Astrocyte of the cerebellum (primary cell): ENCODE measurements around the gene SHROOM3.

Experiments used
- DNase-seq: peaks from one replicate; pipeline ENCODE4 v3.0.0-alpha.2; 2011; ENCODE audit warnings: low read depth
- H3K4me3 ChIP-seq: 2 replicates; pipeline ENCODE4 v1.5.1; 2011; ENCODE audit warnings: mild to moderate bottlenecking, low read depth, low read length, moderate library complexity
- CTCF ChIP-seq: IDR thresholded peaks from 2 replicates; pipeline ENCODE4 v1.5.1; 2012; ENCODE audit warnings: low read length, low read depth, moderate library complexity, mild to moderate bottlenecking; ENCODE audit errors: missing control alignments
- in situ Hi-C: cut with HindIII; loops from 2 replicates; pipeline ENCODE4 v1.10.0; 2017; ENCODE audit warnings: low sequenced_read_pairs

SHROOM3 gene

GRCh38 chr4:76457885-76458284, 22.9 kb downstream of the SHROOM3 start:
- TF ChIP-seq CTCF: no peak
- in situ Hi-C loops: no loop called here
- no peak for DNase-seq
- H3K4me3 ChIP-seq: no peak overlapping the region

GRCh38 chr4:76458297-76458696, 23.3 kb downstream of the SHROOM3 start:
- no peak for TF ChIP-seq CTCF
- in situ Hi-C loops: no loop called here
- no peak overlapping the region for H3K4me3 ChIP-seq
- no peak for DNase-seq

- H3K4me3 ChIP-seq: no peak overlapping the region
- peak; percentile 44 for DNase-seq
- in situ Hi-C loops: no loop called here
- no peak for TF ChIP-seq CTCF
These were observed 23.8 kb downstream of the SHROOM3 start for GRCh38 chr4:76458825-76459224.

- peak; percentile 95 for DNase-seq
- in situ Hi-C loops: no loop called here
- no peak overlapping the region for H3K4me3 ChIP-seq
- no peak for TF ChIP-seq CTCF
These were observed 24.3 kb downstream of the SHROOM3 start for GRCh38 chr4:76459291-76459723.

- no peak for TF ChIP-seq CTCF
- H3K4me3 ChIP-seq: no peak overlapping the region
- no peak for DNase-seq
These were observed 28.5 kb downstream of the SHROOM3 start for GRCh38 chr4:76463568-76463967.

GRCh38 chr4:76470064-76470463, 35.0 kb downstream of the SHROOM3 start:
- TF ChIP-seq CTCF: no peak
- in situ Hi-C loops: no loop called here

More at GRCh38 chr4:76463568-76463967, 28.5 kb downstream of the SHROOM3 start:
- in situ Hi-C loops: no loop called here

GRCh38 chr4:76470532-76470931, 35.5 kb downstream of the SHROOM3 start:
- DNase-seq: no peak
- in situ Hi-C loops: no loop called here
- no peak overlapping the region for H3K4me3 ChIP-seq
- no peak for TF ChIP-seq CTCF

More at GRCh38 chr4:76470064-76470463, 35.0 kb downstream of the SHROOM3 start:
- H3K4me3 ChIP-seq: no peak overlapping the region
- no peak for DNase-seq
